GM12872 (cell line): Measurements from ENCODE around the gene GNG5.

ENCODE experiments used
- TF ChIP-seq, protein P1 (sequence below): IDR thresholded peaks from 3 replicates; pipeline ENCODE4 v1.5.1; 2011; ENCODE audit warnings: low read depth, mild to moderate bottlenecking, low read length, moderate library complexity; ENCODE audit not compliant: insufficient read depth

The GNG5 gene

DNA sequence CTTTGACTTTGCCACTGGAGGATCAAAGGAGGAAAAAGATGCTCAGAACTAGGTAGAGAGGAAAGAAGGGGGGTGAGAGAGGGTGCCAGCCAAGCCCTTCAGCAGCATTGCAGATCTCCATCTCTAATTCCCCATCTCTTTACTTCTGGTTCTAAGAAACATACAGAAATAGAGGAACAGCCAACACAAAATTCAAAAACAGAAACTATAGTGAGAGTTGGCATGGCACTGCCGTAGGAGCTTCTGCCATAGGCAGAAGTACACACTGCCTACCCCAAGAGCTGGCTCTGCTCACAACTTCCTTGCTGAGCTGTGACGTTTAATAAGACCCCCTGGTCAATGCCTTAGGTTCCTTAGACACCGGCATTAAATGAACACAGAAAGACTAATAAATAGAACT lies 53.9 kb downstream of the GNG5 start:
- TF ChIP-seq, protein P1, sequence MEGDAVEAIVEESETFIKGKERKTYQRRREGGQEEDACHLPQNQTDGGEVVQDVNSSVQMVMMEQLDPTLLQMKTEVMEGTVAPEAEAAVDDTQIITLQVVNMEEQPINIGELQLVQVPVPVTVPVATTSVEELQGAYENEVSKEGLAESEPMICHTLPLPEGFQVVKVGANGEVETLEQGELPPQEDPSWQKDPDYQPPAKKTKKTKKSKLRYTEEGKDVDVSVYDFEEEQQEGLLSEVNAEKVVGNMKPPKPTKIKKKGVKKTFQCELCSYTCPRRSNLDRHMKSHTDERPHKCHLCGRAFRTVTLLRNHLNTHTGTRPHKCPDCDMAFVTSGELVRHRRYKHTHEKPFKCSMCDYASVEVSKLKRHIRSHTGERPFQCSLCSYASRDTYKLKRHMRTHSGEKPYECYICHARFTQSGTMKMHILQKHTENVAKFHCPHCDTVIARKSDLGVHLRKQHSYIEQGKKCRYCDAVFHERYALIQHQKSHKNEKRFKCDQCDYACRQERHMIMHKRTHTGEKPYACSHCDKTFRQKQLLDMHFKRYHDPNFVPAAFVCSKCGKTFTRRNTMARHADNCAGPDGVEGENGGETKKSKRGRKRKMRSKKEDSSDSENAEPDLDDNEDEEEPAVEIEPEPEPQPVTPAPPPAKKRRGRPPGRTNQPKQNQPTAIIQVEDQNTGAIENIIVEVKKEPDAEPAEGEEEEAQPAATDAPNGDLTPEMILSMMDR: no peak

DNA sequence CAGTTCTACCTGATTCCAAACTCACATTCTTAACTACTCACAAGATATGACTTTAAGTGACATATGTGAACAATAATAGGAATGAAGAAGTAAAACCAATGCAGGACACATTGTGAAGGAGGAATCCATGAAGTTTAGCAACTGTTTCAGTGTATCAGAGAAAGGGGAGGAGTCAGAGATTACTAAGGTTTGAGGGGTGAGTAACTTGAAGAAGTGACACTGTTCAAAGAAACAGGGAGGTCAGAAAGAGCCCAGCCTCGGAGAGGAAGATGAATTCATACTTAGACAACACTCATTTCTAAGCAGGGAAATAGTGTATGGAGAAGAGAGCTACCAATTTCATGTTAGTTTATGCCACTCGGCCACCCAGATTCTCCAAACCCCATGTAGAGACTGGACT lies 55.5 kb downstream of the GNG5 start:
- TF ChIP-seq, protein P1: no peak
